NCI-H526 treated with DMSO at 0.1 percent for 48 hours (cell line): ENCODE measurements around the gene NUDT10.
A peak's percentile ranks its signal among the peaks of the same experiment; 100 is the strongest.
"Not testable (repeated sequence)": the region's sequence is repeated elsewhere in the genome, so short reads cannot be mapped to it uniquely, and the experiment has no call there.

Experiments
- DNase-seq: peaks from one replicate; lab custom pipeline; 2025; lab: John Stamatoyannopoulos, UW

The NUDT10 gene

DNA sequence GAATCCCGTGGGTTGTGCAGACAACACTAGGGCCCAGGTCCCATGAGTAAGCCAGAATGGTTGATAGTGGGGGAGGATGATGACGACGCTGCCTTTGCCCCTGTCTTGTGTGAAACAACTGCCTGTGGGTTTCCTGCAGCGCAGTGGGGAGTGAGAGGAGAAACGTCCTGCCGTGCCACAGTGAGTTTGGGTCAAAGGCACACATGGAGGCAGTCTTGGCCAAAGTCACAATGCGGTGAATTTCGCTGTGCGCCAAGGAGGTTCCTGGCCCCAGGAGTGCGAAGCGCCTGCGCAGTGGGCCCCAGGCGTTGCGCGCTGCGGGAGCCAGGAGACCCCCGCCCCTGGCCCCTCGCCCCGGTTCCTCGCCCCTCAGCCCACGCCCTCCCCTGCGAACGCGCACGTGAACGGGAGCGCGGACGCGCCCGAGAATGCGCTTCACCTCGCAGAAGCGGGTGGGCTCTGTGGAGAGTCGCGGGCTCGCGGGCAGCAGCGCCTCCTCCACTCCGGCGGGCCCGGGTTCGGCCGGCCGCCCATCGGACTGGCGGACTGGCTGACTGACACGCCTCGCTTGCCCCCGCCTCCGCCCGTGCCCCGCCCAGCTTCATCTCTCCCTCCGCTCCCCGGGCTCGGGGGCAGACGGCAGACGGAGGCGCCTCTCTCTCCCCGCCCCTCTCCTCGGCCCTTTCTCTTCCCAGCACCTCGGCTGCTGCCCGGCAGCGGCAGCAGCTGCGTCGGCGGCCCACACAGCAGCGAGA, at the start of gene NUDT10:
NUDT10 (plus strand) TSS at position 635 of the 755 bp plus-strand sequence. CDS start 144 bp downstream, outside the sequence.
- peak; percentile 41 for DNase-seq

DNA sequence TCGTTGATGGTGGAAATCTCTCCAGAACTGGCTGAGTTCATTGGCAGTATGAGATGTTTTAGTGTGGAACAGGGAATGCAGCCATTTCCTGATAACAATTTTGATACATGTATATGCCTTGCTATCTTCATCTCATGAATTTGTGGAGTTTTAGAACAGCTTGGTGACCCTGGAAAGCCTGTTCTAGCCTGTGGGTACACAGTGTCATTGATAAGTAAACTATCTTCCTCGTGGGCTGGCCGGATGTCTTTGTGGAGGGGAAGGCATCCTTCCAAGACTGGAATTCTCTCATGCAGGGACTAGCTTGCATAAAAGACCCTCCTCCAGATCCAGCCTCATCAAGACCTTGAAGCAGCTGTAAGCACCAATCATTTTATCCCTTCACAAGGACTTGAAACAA, 40.2 kb upstream of the NUDT10 start:
- DNase-seq: no peak

DNA sequence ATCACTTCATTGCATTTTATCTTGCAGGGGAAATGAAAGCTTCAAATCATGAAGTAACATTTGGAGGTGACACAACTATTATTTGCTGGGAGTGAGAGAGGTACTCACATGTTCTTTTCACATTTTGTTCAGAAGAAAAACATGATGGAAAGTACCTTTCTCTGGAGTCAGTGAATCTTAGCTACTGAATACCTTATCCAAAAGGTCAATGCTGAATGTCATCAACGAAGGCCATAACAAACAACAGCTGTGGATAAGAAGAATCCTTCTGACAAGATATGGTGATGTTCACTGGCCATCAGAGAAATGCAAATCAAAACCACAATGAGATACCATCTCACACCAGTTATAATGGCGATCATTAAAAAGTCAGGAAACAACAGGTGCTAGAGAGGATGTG, 36.5 kb upstream of the NUDT10 start:
- DNase-seq: no peak

DNA sequence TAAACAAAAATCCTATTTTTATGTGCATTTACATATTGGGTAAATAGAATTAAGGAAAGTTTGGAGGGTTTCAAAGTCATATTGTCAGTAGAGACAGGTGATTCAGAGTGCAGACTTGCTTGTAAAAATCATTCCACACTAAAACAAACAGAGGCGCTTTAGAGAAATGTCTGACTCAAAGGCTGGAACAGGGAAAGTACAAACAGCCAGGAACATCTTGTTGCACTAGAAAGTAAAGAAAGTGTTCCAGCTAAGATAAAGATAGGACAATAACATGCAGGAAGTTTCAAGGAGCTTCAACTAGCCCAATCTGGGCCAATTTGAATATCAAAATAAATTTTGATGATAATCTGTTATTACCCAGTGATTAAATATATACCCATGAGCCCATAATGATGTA, 16.4 kb upstream of the NUDT10 start:
- no peak for DNase-seq

DNA sequence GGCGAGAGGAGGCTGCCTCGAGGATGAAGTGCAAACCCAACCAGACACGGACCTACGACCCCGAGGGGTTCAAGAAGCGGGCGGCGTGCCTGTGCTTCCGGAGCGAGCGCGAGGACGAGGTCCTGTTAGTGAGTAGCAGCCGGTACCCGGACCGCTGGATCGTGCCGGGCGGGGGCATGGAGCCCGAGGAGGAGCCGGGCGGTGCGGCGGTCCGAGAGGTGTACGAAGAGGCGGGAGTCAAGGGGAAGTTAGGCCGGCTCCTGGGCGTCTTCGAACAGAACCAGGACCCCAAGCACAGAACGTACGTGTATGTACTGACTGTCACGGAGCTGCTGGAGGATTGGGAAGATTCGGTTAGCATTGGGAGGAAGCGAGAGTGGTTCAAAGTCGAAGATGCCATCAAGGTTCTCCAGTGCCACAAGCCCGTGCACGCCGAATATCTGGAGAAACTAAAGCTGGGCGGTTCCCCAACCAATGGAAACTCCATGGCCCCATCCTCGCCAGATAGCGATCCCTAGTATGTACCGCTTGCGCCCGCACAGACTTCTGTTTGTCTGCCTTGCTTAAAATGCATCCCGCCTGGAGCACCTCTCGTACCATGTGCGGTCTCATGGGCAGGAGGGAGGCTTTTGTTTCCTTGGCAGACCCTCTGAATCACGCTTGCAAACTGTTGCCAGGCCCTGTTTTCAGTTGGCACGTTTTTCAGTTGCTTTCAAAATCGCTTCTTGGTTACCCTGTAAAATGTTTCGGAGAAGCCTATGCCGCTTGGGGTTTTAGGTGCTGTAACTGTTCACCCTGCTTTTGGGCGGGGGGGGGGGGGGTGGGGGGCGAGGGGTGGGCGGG, 542 bp downstream of the NUDT10 start:
- DNase-seq: not testable (repeated sequence)

DNA sequence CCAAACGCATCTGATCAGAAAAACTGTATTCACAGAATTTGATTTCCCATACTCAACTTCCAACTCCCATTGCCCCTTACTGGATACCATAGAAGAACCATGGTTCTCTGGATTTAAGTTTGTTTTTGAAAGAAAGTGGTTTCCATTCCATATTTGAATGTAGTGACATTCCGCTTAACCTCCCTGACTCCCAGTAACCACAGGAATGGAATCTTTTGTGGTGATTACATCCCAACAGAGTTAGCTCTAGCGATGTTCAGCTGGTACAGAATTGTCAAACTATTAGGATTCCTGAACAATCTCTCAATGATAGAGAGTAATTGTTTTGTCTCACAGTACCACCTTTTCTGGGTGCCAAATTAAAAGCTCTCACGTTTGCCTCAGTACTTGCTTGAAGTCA, 1.7 kb downstream of the NUDT10 start:
- DNase-seq: no peak

DNA sequence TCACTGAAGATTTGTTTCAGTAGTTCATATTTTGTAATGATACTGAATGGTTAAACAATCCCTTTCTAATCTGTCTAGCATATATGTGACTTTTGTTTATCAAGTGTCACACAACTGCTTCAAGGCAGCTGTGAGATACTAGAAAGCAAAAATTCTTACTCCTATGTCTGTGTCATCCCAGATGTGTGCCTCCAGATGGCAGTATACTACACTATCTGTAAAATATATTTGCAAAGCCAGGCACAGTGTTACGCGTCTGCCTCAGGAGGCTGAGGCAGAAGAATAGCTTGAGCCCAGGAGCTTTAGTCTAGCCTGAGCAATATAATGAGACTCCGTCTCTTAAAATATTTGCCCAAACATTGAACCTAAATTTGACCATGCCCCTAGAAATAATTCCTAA, 4.0 kb downstream of the NUDT10 start:
- DNase-seq: peak; percentile 38

DNA sequence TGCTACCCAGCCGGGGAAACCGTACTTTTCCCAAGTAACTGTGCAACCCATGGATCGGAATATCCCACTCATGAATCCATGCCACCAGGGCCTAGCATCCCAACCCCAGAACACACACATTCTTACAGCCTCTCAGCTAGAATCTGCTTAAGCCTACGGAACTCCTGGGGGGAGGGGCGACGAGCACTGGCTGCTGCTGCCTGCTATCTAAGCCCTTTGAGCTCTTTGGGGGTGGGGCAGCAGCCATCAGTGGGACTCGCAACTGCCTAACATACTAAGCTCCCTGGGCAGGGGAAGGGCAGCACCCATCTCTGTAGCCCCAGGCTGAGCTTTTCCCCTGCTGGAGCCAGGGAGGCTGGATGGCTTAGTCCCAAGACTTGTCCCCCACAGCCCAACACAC, 28.6 kb downstream of the NUDT10 start:
- no peak for DNase-seq

DNA sequence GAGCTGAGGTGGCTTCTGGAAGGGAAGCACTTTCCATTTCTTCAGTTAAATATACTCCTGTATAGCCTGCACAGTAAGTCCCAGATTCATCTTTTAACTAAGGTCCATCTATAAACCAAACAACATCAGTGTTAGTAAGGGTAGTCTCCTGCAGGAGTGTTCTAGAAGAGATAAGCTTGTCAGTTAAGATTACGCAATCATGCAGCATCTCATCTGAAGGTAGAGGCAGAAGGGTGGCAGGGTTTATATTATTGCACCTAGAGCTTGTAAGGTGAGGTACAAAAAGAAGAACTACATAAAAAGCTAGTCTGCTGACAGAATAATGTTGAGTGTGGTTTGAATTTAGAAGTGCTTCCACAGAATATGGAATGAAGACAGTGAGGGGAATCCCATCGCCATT, 44.0 kb downstream of the NUDT10 start:
- DNase-seq: no peak
